Mesendoderm (in vitro differentiated cells): ENCODE measurements around the gene INTS13.
A peak's percentile ranks its signal among the peaks of the same experiment; 100 is the strongest.

Experiments
- DNase-seq: peaks from one replicate; pipeline ENCODE4 v3.0.0; 2013
- H2AK5ac ChIP-seq: 2 replicates; pipeline ENCODE4 v1.6.1; 2013; ENCODE audit warnings: low read length, inconsistent platforms
- H2BK120ac ChIP-seq: 2 replicates; pipeline ENCODE4 v1.6.1; 2013; ENCODE audit warnings: low read depth, mild to moderate bottlenecking, low read length, moderate library complexity, mixed read lengths
- H2BK15ac ChIP-seq: replicated peaks from 2 replicates; pipeline ENCODE4 v1.6.1; 2013; ENCODE audit warnings: low read depth, mild to moderate bottlenecking, moderate library complexity
- H2BK5ac ChIP-seq: 2 replicates; pipeline ENCODE4 v1.6.1; 2013; ENCODE audit warnings: low read length, inconsistent platforms
- H3K18ac ChIP-seq: 2 replicates; pipeline ENCODE4 v1.6.1; 2013; ENCODE audit warnings: mild to moderate bottlenecking, low read length, mixed read lengths
- H3K23ac ChIP-seq: one replicate; pipeline ENCODE4 v1.6.1; 2013; ENCODE audit warnings: low read length
- H3K27ac ChIP-seq: 2 replicates; pipeline ENCODE4 v1.5.1; 2013; ENCODE audit warnings: low read depth, mild to moderate bottlenecking, inconsistent platforms, low read length, moderate library complexity
- H3K27me3 ChIP-seq: 2 replicates; pipeline ENCODE4 v1.6.1; 2013; ENCODE audit warnings: low read length, control low read depth, mild to moderate bottlenecking, inconsistent platforms; ENCODE audit not compliant: insufficient read depth, poor library complexity
- H3K36me3 ChIP-seq: 2 replicates; pipeline ENCODE4 v1.6.1; 2013; ENCODE audit warnings: low read length, inconsistent platforms; ENCODE audit not compliant: control insufficient read depth, insufficient read depth
- H3K4ac ChIP-seq: one replicate; pipeline ENCODE4 v1.6.1; 2013; ENCODE audit warnings: low read depth, mild to moderate bottlenecking, low read length, moderate library complexity
- H3K4me1 ChIP-seq: 2 replicates; pipeline ENCODE4 v1.6.1; 2013; ENCODE audit warnings: low read depth, low read length, inconsistent platforms; ENCODE audit not compliant: control insufficient read depth
- H3K4me2 ChIP-seq: 2 replicates; pipeline ENCODE4 v1.6.1; 2013; ENCODE audit warnings: low read length
- H3K4me3 ChIP-seq: 2 replicates; pipeline ENCODE4 v1.5.1; 2013; ENCODE audit warnings: mild to moderate bottlenecking, low read length
- H3K56ac ChIP-seq: one replicate; pipeline ENCODE4 v1.6.1; 2013; ENCODE audit warnings: low read length
- H3K79me1 ChIP-seq: 2 replicates; pipeline ENCODE4 v1.6.1; 2013; ENCODE audit warnings: low read length, inconsistent platforms
- H3K79me2 ChIP-seq: 2 replicates; pipeline ENCODE4 v1.6.1; 2013; ENCODE audit warnings: mild to moderate bottlenecking, low read length; ENCODE audit not compliant: control insufficient read depth, insufficient read depth
- H3K9ac ChIP-seq: 2 replicates; pipeline ENCODE4 v1.6.1; 2013; ENCODE audit warnings: low read length, inconsistent platforms
- H4K5ac ChIP-seq: one replicate; pipeline ENCODE4 v1.6.1; 2013; ENCODE audit warnings: low read length
- H4K8ac ChIP-seq: one replicate; pipeline ENCODE4 v1.6.1; 2013; ENCODE audit warnings: low read depth, mild to moderate bottlenecking, control low read depth, low read length, moderate library complexity
- WGBS: extraction: QIAGEN DNeasy Blood & Tissue Kit; methylation state at CpG from one replicate; pipeline ENCODE4 v1.1.7; 2013; ENCODE audit warnings: low lambda C conversion rate, missing lambda C conversion rate; ENCODE audit not compliant: insufficient coverage; ENCODE audit errors: extremely low coverage; 5-methylcytosine and 5-hydroxymethylcytosine counted together

The INTS13 gene

GRCh38 chr12:26884765-26885576 lies 52.8 kb downstream of the INTS13 start:
- no peak overlapping the region for H4K8ac ChIP-seq
- no peak overlapping the region for H3K9ac ChIP-seq
- no peak overlapping the region for H2BK5ac ChIP-seq
- H3K4me2 ChIP-seq: no peak overlapping the region
- no peak overlapping the region for H2BK120ac ChIP-seq
- no peaks in the 10 kb centered on the region for H3K27me3 ChIP-seq
- H2BK15ac ChIP-seq: no peak overlapping the region
- H3K56ac ChIP-seq: no peak overlapping the region
- H2AK5ac ChIP-seq: no peak overlapping the region
- H3K27ac ChIP-seq: no peak overlapping the region
- H3K79me1 ChIP-seq: no peaks in the 10 kb centered on the region
- H3K4me1 ChIP-seq: no peaks in the 10 kb centered on the region
- H3K18ac ChIP-seq: no peak overlapping the region
- no peaks in the 10 kb centered on the region for H3K36me3 ChIP-seq
- no peaks in the 10 kb centered on the region for H3K79me2 ChIP-seq
- no peak overlapping the region for H3K4ac ChIP-seq
- DNase-seq: peak; percentile 88
- H4K5ac ChIP-seq: no peak overlapping the region
- WGBS: no CpG with 5 or more reads among the region's 16 CpGs
- no peak overlapping the region for H3K23ac ChIP-seq
- no peak overlapping the region for H3K4me3 ChIP-seq

- Histone ChIP-seq H3K79me1 (no peaks in the 10 kb centered on the region), H4K5ac (no peak overlapping the region), H3K4me2 (no peak overlapping the region), H2BK15ac (no peak overlapping the region), H3K27me3 (no peaks in the 10 kb centered on the region), H3K4me3 (no peak overlapping the region), H3K23ac (no peak overlapping the region), H3K27ac (no peak overlapping the region), H3K4ac (no peak overlapping the region), H4K8ac (no peak overlapping the region), H2BK5ac (no peak overlapping the region), H2BK120ac (no peak overlapping the region), H3K9ac (no peak overlapping the region), H3K56ac (no peak overlapping the region), H3K36me3 (no peaks in the 10 kb centered on the region), H2AK5ac (no peak overlapping the region), H3K4me1 (no peaks in the 10 kb centered on the region), H3K18ac (no peak overlapping the region), H3K79me2 (no peaks in the 10 kb centered on the region)
- no CpG with 5 or more reads among the region's 2 CpGs for WGBS
- no peak for DNase-seq
These were observed 57.2 kb downstream of the INTS13 start for GRCh38 chr12:26880625-26881024.

GRCh38 chr12:26878661-26879119 lies 59.1 kb downstream of the INTS13 start:
- Histone ChIP-seq H3K23ac (no peak overlapping the region), H3K36me3 (no peaks in the 10 kb centered on the region), H3K56ac (no peak overlapping the region), H2BK15ac (no peak overlapping the region), H4K8ac (no peak overlapping the region), H3K18ac (no peak overlapping the region), H3K4me3 (no peak overlapping the region), H2BK5ac (no peak overlapping the region), H3K79me2 (no peaks in the 10 kb centered on the region), H3K4ac (no peak overlapping the region), H3K27me3 (no peaks in the 10 kb centered on the region), H3K4me1 (no peaks in the 10 kb centered on the region), H3K79me1 (no peaks in the 10 kb centered on the region), H2AK5ac (no peak overlapping the region), H3K9ac (no peak overlapping the region), H3K27ac (no peak overlapping the region), H2BK120ac (no peak overlapping the region), H4K5ac (no peak overlapping the region), H3K4me2 (no peak overlapping the region)
- WGBS: no CpG with 5 or more reads among the region's 6 CpGs
- no peak for DNase-seq

- Histone ChIP-seq H3K18ac (no peak overlapping the region), H3K23ac (no peak overlapping the region), H3K4me3 (no peak overlapping the region), H2BK120ac (no peak overlapping the region), H3K79me2 (no peaks in the 10 kb centered on the region), H3K4me2 (no peak overlapping the region), H2BK5ac (no peak overlapping the region), H2BK15ac (no peak overlapping the region), H4K8ac (no peak overlapping the region), H3K79me1 (no peaks in the 10 kb centered on the region), H3K4me1 (no peaks in the 10 kb centered on the region), H3K9ac (no peak overlapping the region), H2AK5ac (no peak overlapping the region), H3K4ac (no peak overlapping the region), H3K36me3 (no peaks in the 10 kb centered on the region), H3K27me3 (no peaks in the 10 kb centered on the region), H4K5ac (no peak overlapping the region), H3K56ac (no peak overlapping the region), H3K27ac (no peak overlapping the region)
- no CpG with 5 or more reads among the region's 7 CpGs for WGBS
- no peak for DNase-seq
These were observed 63.1 kb downstream of the INTS13 start for GRCh38 chr12:26874501-26875296.

- H2BK120ac ChIP-seq: no peak overlapping the region
- no peak overlapping the region for H3K4me3 ChIP-seq
- H3K9ac ChIP-seq: no peak overlapping the region
- no peak for DNase-seq
- H3K4me2 ChIP-seq: no peak overlapping the region
- H3K18ac ChIP-seq: no peak overlapping the region
- H3K79me2 ChIP-seq: no peaks in the 10 kb centered on the region
- no peaks in the 10 kb centered on the region for H3K79me1 ChIP-seq
- H3K23ac ChIP-seq: no peak overlapping the region
- no peak overlapping the region for H3K56ac ChIP-seq
- no peak overlapping the region for H2BK15ac ChIP-seq
- no peak overlapping the region for H3K27ac ChIP-seq
- no peak overlapping the region for H2AK5ac ChIP-seq
- WGBS: no CpG with 5 or more reads among the region's 1 CpG
- H4K5ac ChIP-seq: no peak overlapping the region
- no peak overlapping the region for H4K8ac ChIP-seq
- no peak overlapping the region for H2BK5ac ChIP-seq
- no peak overlapping the region for H3K4ac ChIP-seq
- no peaks in the 10 kb centered on the region for H3K27me3 ChIP-seq
- H3K36me3 ChIP-seq: no peaks in the 10 kb centered on the region
- H3K4me1 ChIP-seq: no peaks in the 10 kb centered on the region
These were observed 65.2 kb downstream of the INTS13 start for GRCh38 chr12:26872625-26873024.
